HG03025 (cell line): Measurements from ENCODE around the gene PAM.
A peak's percentile ranks its signal among the peaks of the same experiment; 100 is the strongest.
"Not testable (repeated sequence)": the region's sequence is repeated elsewhere in the genome, so short reads cannot be mapped to it uniquely, and the experiment has no call there.

ENCODE experiments used
- ATAC-seq: cut with Tn5 transposase; IDR thresholded peaks from one replicate; pipeline ENCODE4 v1.9.1; 2021; ENCODE audit warnings: mild to moderate bottlenecking, moderate library complexity; ENCODE audit not compliant: unreplicated experiment, low FRiP score

PAM gene

GRCh38 chr5:102750151-102750834 is 4.8 kb upstream of the PAM start:
- ATAC-seq = no peak

GRCh38 chr5:102751903-102752376 is 3.2 kb upstream of the PAM start:
- ATAC-seq = not testable (repeated sequence)

- peak; percentile 0 for ATAC-seq
These were observed 977 bp upstream of the PAM start for GRCh38 chr5:102753889-102754766.

GRCh38 chr5:102755686-102756371 is 724 bp downstream of the PAM start:
- peak; percentile 54 for ATAC-seq

- ATAC-seq = no peak
These were observed 3.5 kb downstream of the PAM start for GRCh38 chr5:102758576-102758975.

- ATAC-seq = no peak
These were observed 4.2 kb downstream of the PAM start for GRCh38 chr5:102759289-102759688.

- ATAC-seq = no peak
These were observed 4.6 kb downstream of the PAM start for GRCh38 chr5:102759700-102760099.

GRCh38 chr5:102760815-102761214 is 5.7 kb downstream of the PAM start:
- no peak for ATAC-seq

- peak; percentile 81 for ATAC-seq
These were observed 7.0 kb downstream of the PAM start for GRCh38 chr5:102762095-102762534.

GRCh38 chr5:102762562-102763227 is 7.6 kb downstream of the PAM start:
- no peak for ATAC-seq

GRCh38 chr5:102763734-102764133 is 8.6 kb downstream of the PAM start:
- ATAC-seq = no peak

GRCh38 chr5:102764381-102765004 is 9.4 kb downstream of the PAM start:
- ATAC-seq = no peak

- no peak for ATAC-seq
These were observed 10.2 kb downstream of the PAM start for GRCh38 chr5:102765350-102765749.

GRCh38 chr5:102766295-102767090 is 11.4 kb downstream of the PAM start:
- no peak for ATAC-seq

GRCh38 chr5:102767862-102768261 is 12.8 kb downstream of the PAM start:
- ATAC-seq = no peak

- ATAC-seq = no peak
These were observed 15.7 kb downstream of the PAM start for GRCh38 chr5:102770803-102771202.

- ATAC-seq = no peak
These were observed 16.3 kb downstream of the PAM start for GRCh38 chr5:102771435-102771834.

GRCh38 chr5:102772273-102772672 is 17.2 kb downstream of the PAM start:
- no peak for ATAC-seq

GRCh38 chr5:102773133-102773532 is 18.0 kb downstream of the PAM start:
- ATAC-seq = no peak
